Fibroblast of skin of left biceps (primary cell): ENCODE results near the gene KRT79.
"Not testable (repeated sequence)": the region's sequence is repeated elsewhere in the genome, so short reads cannot be mapped to it uniquely, and the experiment has no call there.

Experiments
- DNase-seq, 2 experiments: peaks; one replicate each; pipeline ENCODE4 v3.0.0-alpha.2; 2013; ENCODE audit warnings: low read depth in 2 of 2

KRT79 gene

GRCh38 chr12:52833922-52834726 lies at the start of gene KRT79:
Gene KRT79 (minus strand): TSS chr12:52834311. CDS start chr12:52834260, 51 bp downstream.
- DNase-seq: no peak

- DNase-seq: not testable (repeated sequence)
Measured at GRCh38 chr12:52880499-52880898, 46.4 kb upstream of the KRT79 start.

GRCh38 chr12:52879394-52880351 lies 45.6 kb upstream of the KRT79 start:
- DNase-seq: peak in 1 of 2 experiments; percentile 56

GRCh38 chr12:52878507-52879393 lies 44.6 kb upstream of the KRT79 start:
- DNase-seq: no peak

- no peak for DNase-seq
Measured at GRCh38 chr12:52877242-52877641, 43.1 kb upstream of the KRT79 start.

- no peak for DNase-seq
Measured at GRCh38 chr12:52876372-52876771, 42.3 kb upstream of the KRT79 start.

- DNase-seq: no peak
Measured at GRCh38 chr12:52874573-52875435, 40.7 kb upstream of the KRT79 start.

- DNase-seq: peak; percentile 79 to 83
Measured at GRCh38 chr12:52873832-52874572, 39.9 kb upstream of the KRT79 start.

- DNase-seq: no peak
Measured at GRCh38 chr12:52873513-52873831, 39.4 kb upstream of the KRT79 start.

GRCh38 chr12:52872644-52873389 lies 38.7 kb upstream of the KRT79 start:
- DNase-seq: no peak

GRCh38 chr12:52871291-52872039 lies 37.4 kb upstream of the KRT79 start:
- DNase-seq: peak in 1 of 2 experiments; percentile 41

- no peak for DNase-seq
Measured at GRCh38 chr12:52870361-52871290, 36.5 kb upstream of the KRT79 start.

GRCh38 chr12:52867642-52868041 lies 33.5 kb upstream of the KRT79 start:
- DNase-seq: no peak

- no peak for DNase-seq
Measured at GRCh38 chr12:52867152-52867551, 33.0 kb upstream of the KRT79 start.

GRCh38 chr12:52865090-52865944 lies 31.2 kb upstream of the KRT79 start:
- no peak for DNase-seq

- no peak for DNase-seq
Measured at GRCh38 chr12:52862023-52862422, 27.9 kb upstream of the KRT79 start.
